ENCODE data around the gene KRTAP20-1.

The KRTAP20-1 gene, protein sequence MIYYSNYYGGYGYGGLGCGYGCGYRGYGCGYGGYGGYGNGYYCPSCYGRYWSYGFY
- total RNA-seq, result 0 reads per million in 4 experiments

DNA sequence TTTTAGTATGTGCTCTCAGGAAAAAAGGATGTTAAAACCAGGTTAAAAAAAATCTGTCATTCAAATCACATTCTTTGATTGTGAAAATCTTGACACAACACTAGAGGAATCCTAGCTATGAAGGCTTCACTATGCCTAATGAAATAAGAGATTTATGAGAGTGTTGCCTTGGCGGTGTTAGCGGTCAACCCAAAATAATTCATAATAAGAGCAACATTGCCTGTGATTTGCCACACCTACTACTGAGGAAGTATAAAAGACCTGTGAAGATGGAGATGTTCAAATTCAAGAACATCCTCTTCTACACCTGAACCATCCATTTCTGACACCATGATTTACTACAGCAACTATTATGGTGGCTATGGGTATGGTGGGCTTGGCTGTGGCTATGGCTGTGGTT, at the start of gene KRTAP20-1:
Gene KRTAP20-1 (plus strand): TSS at position 301 of the 400 bp plus-strand sequence. CDS start 30 bp downstream, at position 331.
- DNase-seq, result no peak

DNA sequence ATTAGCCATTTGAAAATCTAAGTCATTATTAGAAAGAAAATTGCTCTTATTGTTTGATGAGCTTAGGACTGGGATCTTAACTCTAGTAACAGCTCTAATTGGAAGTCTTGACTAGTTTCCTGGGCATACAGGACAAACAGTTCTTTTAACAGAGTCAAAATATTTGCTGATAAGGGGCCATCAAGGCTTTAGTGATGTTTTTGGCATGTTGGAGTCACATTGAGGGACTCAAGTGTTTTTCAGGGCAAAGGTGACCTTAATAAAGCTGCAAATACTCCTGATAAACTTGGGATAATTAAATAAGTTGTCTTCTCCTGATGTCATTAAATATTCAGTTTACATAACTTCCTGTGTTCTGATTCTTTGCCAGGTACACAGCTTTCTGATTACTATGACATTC, 48.6 kb upstream of the KRTAP20-1 start:
- DNase-seq, result no peak

DNA sequence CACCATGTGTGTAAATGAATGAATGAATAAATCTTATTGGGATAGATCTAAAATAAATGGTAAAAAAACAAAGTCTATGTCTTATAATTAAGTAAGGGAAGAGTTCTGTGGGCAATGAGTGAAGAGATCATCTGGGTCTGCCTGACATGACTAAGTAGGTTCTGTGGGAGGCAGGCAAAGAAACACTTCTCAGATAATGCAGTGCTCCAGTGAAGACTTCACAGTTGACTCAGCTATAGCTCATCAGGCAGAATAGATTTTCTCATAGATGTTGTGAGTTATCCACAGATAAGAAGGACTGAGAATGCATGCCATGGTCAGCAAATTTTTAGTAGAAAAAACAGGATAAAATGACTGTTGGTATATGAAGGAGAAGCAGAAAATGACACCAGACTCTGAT, 38.5 kb upstream of the KRTAP20-1 start:
- DNase-seq, result no peak

DNA sequence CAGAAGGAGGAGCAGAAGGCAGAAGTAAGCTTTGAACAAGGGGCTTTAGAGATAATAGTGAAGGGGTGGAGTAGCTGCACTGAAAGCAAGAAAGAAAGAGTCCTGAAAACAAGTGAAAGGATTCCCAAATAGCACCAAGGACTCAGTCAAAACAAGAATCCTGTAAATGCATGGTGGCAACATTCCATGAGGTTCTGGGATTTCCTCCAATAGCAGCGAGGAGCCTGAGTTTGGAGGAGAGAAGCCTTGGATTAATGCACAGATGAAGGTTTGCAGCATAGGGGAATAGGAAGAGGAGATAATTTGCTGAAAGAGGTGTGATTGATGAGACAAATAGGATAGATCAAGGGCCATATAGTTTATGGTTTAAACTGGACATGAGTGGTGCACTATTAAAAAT, 36.9 kb upstream of the KRTAP20-1 start:
- no peak for DNase-seq

DNA sequence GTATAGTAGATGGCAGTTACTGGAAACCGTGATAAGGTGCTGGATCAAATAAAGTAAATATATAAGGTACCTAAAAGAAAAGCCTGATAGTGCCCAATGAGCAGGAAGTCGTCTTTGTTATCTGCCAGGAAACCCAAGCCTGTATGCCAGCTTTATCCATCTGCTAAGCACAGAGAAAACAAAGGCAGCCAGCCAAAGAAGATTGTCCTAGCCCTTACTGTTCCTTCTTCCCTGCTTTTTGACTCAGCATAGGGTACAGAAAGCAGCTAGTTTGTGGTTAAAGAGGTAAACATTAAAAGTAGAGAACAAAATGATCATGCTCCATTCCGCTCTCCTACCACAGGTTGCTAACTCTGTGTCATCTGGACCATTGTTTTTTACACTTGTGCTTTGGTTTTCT, 36.1 kb upstream of the KRTAP20-1 start:
- no peak for DNase-seq

DNA sequence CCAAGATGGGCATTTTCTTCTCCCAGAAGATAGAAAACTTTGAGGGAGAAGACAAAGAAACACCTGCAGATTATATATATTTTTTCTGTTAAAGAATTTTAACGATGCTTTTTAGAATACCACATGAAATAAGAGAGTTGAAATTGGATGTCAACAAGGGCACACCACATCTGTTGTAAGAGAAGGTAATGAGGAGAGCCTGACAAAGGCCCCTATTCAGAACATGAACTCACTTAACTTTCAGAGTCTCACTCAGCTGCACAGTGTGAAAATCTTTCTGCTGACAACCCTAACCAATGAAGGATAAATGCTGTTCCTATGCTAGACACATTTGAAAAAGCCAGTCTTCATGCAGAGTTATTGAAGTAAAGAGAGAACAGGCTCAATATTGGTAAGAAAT, 33.4 kb upstream of the KRTAP20-1 start:
- DNase-seq, result no peak

DNA sequence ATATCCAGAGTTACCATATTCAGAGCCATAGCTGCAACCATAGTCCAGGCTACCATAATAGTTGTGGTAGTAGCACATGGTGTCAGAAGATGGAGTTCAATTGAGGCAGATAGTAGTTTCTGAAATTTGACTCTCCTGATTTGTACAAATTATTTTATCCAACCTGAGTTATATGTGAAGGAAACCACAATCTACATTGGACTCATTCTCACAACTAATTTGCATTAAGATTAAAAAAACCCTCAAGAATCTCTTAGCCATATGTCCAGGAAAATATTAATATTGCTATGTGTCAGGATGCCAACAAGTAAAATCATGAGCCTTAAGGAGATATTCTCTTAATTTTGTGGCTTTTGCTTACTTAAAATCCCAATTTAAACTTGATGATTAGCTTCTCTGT, 25.9 kb upstream of the KRTAP20-1 start, which contains the start of gene KRTAP22-2:
Gene KRTAP22-2 (minus strand): TSS at position 101 of the 400 bp plus-strand sequence.
- no peak for DNase-seq

DNA sequence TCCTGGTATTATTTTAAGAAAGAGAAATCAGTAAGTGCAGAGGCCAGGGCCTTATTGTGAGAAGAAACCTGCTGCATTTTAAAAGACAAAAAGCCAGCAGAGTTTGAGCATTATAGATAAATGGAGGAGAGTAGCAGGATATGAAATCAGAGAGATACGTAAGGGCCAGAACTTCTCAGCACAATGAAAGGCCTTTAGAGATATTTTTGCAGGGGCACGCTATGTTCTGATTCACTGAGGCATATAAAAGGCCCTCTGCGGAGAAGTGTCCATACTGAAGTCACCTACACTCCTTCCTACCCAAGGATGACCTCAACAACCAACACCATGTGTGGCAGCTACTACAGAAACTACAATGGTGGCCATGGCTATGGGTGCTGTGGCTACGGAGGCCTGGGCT, 24.1 kb upstream of the KRTAP20-1 start, which contains the start of gene KRTAP6-3:
Gene KRTAP6-3 (plus strand): TSS at position 301 of the 400 bp plus-strand sequence. CDS start 6 bp downstream, at position 307.
- DNase-seq, result no peak

DNA sequence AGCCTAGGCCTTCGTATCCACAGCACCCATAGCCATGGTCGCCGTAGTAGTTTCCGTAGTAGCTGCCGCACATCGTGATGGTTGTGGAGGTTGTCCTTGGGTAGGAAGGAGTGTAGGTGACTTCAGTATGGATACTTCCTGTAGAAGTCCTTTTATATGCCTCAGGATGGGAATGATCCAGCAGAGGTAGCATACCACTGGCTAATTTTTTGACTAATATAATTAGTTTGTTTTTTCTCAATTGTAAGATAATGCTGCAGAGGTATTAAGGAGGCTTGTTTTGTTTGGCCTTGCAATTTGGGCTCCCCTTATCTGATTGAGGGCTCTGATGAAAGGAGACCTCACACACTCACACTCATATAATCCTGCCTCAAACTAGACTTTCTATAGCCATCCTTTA, 17.4 kb upstream of the KRTAP20-1 start, which contains the start of gene KRTAP6-2:
Gene KRTAP6-2 (minus strand): TSS at position 101 of the 400 bp plus-strand sequence. CDS start 28 bp downstream, at position 73.
- no peak for DNase-seq

DNA sequence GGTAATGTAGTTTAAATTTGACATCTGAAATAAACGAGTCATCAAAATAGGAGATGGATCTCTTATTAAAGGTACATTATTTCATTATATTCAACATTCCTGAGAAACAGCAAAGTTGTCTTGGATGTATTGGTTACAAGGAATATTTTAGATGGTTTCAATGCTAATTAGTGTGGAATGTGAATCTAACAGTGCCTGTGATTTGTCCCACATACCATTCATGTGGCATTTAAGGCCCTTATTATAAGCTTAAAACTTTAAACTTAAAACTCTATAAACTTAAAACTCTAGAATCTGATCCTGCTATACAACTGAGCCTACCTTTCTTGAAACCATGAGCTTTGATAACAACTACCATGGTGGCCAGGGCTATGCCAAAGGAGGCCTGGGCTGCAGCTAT, 15.4 kb upstream of the KRTAP20-1 start, which contains the start of gene KRTAP22-1:
Gene KRTAP22-1 (plus strand): TSS at position 301 of the 400 bp plus-strand sequence.
- DNase-seq, result no peak

DNA sequence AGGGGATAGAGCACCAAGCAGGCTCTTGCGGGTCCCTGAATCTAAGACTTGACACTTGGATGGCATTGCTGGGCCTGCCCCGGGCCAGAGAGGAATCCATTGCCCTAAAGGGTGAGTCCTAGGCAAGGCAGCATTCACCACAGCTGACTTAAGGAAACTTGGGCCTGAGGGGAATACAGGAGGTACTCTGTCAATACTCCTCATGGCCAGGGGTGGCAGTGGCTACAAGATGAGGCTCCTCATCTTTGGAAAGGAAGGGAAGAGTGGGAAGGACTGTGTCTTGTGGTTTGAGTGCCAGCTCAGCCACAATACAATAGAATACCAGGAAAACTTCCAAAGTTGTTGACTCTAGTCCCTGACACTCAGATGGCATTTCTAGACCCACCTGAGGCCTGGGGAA, 10.3 kb upstream of the KRTAP20-1 start:
- DNase-seq, result no peak

DNA sequence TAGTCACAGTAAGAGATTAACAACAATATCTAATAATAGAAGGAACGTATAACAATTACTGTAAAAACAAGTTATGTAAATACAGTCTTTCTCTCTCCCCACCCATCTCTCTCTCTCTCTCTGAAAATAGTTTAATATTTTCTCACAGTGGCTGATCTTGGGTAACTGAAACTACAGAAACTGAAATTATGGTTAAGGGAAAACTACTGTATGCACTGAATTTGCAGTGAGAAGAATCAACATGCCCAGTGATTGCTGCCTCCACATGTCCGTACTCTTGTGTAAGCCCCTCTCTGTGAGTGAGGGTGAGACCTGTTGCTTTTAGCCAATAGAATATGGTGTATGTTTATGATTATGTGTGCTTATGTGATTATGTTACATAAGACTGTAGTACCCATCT, 4.1 kb upstream of the KRTAP20-1 start:
- no peak for DNase-seq

DNA sequence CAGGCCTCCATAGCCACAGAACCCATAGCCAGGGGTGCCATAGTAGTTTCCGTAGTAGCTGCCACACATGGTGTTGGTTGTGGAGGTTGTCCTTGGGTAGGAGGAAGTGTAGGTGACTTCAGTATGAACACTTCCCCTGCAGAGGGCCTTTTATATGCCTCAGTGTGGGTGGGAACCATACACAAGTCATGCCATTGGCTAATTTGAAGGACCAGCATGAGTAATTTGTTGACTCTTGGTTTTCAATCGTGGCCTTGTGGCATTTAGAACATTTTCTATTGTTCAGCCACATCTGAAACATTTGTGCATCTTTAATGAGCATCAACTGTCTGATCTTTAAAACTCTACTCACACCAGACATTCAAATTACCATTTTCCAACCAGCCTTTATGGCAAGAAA, 2.4 kb upstream of the KRTAP20-1 start, which contains the start of gene KRTAP6-1:
Gene KRTAP6-1 (minus strand): TSS at position 95 of the 400 bp plus-strand sequence. CDS start 26 bp downstream, at position 69.
- DNase-seq, result no peak

DNA sequence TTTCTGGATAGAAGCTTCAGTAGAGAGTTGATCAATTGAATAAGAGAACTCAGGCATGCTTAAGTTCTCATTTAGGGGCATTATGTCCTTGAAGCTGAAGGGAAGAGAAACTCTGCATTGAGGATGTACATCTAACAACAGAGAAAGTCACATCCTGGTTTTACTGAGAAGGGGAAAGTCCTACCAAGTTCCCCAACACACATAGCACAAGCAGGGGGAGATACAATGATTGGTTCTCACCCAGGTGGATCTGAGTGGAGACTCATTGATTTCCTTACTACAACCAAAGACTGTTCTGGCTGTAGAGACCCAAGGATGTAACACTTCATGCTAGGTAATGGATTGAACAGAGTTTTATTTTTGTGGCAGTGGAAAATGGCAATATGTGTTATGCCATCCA, 1.0 kb upstream of the KRTAP20-1 start:
- no peak for DNase-seq

DNA sequence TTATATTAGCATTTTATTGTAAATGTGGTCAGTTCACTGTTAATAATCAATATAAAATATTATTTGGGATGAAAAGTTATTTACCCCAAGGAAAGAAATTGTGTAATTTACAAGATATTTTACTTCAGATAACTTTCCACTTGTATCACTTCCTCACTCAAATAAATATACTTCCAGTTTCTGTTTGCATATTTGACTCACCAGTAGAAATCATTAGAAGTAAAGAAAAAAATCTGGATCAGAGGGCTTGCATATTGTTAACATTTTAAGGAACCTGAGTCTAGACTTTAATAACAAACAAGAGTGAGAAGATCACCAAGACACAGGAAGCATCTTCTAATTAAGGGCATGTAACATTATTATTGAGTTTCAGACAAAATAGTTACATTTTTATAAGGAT, 3.9 kb downstream of the KRTAP20-1 start:
- no peak for DNase-seq

DNA sequence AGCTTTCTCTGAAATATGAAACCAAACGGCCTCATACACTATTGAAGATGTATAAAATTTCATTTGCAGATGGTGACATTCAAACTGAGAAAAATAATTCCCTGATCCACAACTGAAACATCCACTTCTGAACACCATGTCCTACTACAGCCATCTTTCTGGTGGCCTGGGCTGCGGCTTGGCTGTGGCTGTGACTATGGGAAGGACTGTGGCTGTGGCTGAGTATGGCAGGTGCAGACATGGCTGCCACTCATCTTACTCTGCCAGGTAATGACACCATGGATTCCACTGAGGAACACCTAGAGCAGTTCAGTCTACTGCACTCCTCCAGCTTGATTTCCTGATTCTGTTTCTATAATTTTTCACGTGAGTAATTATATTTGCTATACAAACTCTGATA, 4.3 kb downstream of the KRTAP20-1 start, which contains the start of gene KRTAP20-4:
Gene KRTAP20-4 (plus strand): TSS at position 106 of the 400 bp plus-strand sequence.
- no peak for DNase-seq

DNA sequence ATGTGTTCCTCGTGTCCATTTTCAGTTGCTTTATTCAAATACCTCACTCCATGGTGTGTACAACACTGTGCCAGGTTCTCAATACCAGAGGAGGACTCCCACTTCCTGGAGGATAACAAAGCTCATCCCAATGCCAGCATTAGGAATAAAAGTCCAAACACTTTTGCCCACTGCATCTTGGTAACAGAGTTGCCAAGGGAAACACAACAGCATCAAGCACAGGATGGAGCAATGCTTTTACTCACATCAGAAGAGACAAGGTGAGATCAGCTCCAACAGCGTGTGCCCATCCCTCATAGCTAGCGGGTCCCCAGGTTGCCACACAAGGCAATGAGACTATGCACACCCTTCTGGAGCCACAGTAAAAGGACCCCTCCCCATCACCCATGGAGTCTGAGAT, 7.1 kb downstream of the KRTAP20-1 start:
- no peak for DNase-seq

DNA sequence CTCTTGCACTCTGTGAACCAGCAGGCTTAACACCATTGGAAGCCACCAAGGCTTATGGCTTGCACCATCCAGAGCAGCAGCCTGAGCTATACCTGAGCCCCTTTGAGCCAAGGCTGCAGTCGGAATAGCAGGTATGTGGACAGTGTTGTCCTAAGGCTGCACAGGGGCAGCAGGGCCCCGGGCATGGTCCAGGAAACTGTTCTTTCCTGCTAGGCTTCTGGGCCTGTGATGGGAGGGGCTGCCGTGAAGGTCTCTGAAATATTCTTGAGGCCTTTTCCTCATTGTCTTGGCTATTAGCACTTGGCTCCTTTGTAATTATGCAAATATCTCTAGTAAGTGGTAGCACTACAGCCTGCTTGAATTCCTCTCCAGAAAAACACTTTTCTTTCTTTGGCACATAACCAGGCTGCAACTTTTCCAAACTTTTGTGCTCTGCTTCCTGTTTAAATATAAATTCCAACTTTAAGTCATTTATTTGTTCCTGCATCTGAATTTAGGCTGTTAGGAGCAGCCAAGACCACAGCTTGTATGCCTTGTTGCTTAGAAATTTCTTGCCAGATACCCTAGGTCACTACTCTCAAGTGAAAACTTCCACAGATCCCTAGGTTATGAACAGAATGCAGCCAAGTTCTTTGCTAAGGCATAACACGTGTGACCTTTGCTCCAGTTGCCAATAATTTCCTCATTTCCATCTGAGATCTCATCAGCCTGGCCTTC, 9.4 kb downstream of the KRTAP20-1 start:
- DNase-seq, result no peak

DNA sequence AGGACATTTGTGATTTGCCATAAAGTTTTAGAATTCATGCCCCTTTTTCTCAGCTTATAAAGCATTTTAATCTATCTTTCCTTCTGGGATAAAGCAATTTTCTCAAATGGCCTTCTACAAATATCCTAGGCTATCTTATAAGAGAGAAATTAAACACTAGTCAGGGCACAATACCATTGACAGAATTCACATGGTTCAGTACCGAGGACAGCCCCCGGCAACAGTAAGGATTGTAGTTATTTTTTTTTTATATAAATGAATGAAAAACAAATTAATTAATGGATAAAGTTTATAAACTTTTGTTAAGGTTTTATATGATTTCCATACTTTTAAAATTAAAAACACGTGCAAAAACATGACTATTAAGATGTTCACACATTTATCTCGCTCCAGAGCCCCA, 11.9 kb downstream of the KRTAP20-1 start:
- DNase-seq, result no peak

DNA sequence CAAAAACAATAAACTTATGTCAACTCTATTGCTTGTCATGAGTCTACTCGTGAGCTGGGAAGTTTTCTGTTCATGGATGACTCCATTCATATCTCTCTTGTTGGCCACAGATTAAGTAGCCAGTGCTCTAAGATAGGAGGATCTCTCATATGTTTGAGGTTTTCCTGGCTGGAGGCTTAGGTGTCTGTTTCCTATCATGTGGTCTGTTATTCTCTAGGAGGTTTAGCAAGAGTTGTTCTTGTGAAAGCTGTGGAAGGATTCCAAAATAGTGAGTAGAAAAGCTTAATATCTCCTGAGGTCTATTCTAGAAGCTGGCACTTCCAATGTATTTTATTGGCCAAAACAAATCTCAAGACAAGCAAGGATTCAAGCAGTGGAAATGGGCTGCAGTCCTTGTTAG, 13.0 kb downstream of the KRTAP20-1 start:
- DNase-seq, result no peak

DNA sequence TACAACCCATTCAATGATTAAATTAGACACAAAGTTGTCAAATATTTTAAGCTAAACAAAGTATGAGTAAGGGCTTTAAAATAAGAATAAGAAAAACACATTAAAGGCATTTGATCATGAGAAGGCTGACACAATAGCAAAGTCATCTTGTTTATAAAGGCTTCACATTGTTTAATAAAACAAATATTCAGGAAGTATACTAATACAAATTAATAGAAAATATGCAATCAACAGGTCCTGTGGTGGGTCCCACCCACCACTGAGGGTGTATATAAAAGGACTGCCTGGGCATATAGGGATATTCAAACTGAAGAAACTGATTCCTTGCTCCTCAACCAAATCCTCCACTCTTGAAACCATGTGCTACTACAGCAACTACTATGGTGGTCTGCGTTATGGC, 18.7 kb downstream of the KRTAP20-1 start, which contains the start of gene KRTAP20-2:
Gene KRTAP20-2 (plus strand): TSS at position 301 of the 400 bp plus-strand sequence. CDS start 58 bp downstream, at position 359.
- no peak for DNase-seq

DNA sequence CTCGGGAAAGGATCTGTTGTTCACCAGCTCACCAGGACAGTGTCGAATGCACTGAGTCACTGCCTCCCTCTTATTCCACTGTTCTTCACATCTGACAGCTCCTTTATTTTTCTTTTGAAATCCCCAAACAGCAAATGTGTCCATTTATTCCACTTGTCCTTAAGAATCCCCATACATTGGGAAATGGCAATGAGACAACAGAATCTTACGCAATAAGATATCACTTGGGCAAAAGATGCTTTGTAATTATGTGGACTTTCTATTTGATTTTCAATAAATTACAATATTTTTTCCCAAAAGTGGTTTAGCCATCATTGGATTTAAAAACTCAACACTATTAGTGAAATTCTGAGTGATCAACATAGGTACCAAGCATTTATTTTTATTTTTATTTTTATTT, 22.5 kb downstream of the KRTAP20-1 start:
- no peak for DNase-seq

DNA sequence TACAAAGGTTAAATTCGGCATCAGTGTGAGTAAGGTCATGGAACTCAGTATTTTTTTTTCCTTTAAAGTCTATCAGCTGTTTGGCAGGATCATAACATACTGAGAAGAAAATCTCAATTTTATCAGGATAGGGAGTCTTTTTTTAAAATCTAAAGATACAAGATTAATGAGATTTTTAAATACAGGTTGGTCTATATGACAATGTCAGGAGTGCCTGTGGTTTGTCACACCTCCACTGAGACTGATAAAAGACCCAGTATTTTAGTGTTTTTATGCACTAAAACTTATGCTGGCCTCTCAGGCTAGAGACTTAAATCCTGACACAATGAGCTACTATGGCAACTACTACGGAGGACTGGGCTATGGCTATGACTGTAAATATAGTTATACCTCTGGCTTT, 26.3 kb downstream of the KRTAP20-1 start, which contains the start of gene KRTAP20-3:
Gene KRTAP20-3 (plus strand): TSS at position 301 of the 400 bp plus-strand sequence.
- no peak for DNase-seq

DNA sequence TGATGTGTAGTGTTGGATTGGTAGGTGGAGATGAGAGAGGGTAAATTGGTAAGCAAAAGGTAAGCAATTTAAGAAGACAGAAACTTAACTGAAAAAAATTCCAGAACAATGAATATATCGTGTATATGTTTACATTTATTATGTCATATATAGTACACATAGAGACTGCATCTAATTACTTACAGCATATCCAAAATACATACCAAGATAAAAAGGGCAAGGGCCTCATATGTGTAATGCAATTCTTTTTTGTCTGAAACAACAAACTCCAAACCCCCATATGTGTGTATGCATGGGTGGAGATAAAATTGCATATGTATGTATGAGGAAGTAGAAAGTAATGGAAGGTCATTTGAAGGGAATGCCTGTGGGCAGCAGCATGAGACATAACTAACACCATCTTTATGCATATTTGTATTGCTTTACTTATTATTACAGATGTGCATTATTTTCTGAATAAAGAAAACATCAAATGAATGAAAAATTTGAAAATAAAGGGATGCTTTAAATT, 30.7 kb downstream of the KRTAP20-1 start:
- DNase-seq, result no peak
